ENCODE measurements around the gene IFI27L1. TPM values are rescaled to one million over a fixed set of nuclear protein-coding genes. Genes with fewer than 3 reads are reported as not detected.
A peak's percentile ranks its signal among the peaks of the same experiment; 100 is the strongest.

IFI27L1 gene
- total RNA-seq, 3 donors from 2014 or later, result 6.6 to 14.5 (median 10.6) TPM

- H3K36me3 ChIP-seq, result peaks cover 12% of the 10 kb centered on the region
- TF ChIP-seq, protein P1, sequence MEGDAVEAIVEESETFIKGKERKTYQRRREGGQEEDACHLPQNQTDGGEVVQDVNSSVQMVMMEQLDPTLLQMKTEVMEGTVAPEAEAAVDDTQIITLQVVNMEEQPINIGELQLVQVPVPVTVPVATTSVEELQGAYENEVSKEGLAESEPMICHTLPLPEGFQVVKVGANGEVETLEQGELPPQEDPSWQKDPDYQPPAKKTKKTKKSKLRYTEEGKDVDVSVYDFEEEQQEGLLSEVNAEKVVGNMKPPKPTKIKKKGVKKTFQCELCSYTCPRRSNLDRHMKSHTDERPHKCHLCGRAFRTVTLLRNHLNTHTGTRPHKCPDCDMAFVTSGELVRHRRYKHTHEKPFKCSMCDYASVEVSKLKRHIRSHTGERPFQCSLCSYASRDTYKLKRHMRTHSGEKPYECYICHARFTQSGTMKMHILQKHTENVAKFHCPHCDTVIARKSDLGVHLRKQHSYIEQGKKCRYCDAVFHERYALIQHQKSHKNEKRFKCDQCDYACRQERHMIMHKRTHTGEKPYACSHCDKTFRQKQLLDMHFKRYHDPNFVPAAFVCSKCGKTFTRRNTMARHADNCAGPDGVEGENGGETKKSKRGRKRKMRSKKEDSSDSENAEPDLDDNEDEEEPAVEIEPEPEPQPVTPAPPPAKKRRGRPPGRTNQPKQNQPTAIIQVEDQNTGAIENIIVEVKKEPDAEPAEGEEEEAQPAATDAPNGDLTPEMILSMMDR (IDR thresholded peaks at IDR 0.05), result no peak
- TF ChIP-seq POLR2A (IDR thresholded peaks at IDR 0.05) (no peak), POLR2AphosphoS5 (IDR thresholded peaks at IDR 0.05) (no peak)
- no peaks in the 10 kb centered on the region for H3K27me3 ChIP-seq
- intact Hi-C loops (cut with DNase I; ENCODE audit: low total_unique reads), result no loop called here
- H3K27ac ChIP-seq, result no peak overlapping the region
- no peaks in the 10 kb centered on the region for H3K4me1 ChIP-seq
- no peaks in the 10 kb centered on the region for H3K9me3 ChIP-seq
- H3K4me3 ChIP-seq, result no peak overlapping the region
- DNase-seq (ENCODE audit: low spot score in 2 of 2), result peak in 1 of 2 donors; percentile 14
Observed at GRCh38 chr14:94052199-94052598, 28.9 kb upstream of the IFI27L1 start.

DNA sequence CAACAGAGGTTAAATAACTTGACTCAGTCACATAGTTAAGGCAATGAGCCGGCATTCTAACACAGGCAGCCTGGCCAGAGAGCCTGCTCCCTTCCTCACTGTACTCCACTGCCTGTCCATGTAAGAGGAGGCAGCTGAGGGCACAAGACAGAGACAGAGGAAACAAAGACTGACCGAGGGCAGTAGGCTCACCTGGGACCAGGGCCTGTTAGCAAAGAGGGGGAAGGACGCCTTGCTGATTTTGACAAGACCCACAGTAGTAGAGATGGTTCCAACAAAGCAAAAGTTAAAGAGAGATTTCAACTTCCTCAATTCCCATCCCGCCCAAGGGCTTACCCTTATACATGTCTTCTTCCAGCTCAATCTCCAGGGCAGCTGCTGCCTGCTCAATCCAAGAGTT is 28.4 kb upstream of the IFI27L1 start:
- no peak for TF ChIP-seq POLR2A (IDR thresholded peaks at IDR 0.05)
- TF ChIP-seq POLR2AphosphoS5 (IDR thresholded peaks at IDR 0.05), result no peak
- TF ChIP-seq, protein P1 (IDR thresholded peaks at IDR 0.05), result no peak
- peak in 1 of 2 donors; percentile 14 for DNase-seq (ENCODE audit: low spot score in 2 of 2)
- Histone ChIP-seq H3K9me3 (no peaks in the 10 kb centered on the region), H3K4me3 (no peak overlapping the region), H3K27me3 (no peaks in the 10 kb centered on the region), H3K27ac (no peak overlapping the region), H3K36me3 (peaks cover 8% of the 10 kb centered on the region), H3K4me1 (no peaks in the 10 kb centered on the region)
- intact Hi-C loops (cut with DNase I; ENCODE audit: low total_unique reads), result no loop called here

DNA sequence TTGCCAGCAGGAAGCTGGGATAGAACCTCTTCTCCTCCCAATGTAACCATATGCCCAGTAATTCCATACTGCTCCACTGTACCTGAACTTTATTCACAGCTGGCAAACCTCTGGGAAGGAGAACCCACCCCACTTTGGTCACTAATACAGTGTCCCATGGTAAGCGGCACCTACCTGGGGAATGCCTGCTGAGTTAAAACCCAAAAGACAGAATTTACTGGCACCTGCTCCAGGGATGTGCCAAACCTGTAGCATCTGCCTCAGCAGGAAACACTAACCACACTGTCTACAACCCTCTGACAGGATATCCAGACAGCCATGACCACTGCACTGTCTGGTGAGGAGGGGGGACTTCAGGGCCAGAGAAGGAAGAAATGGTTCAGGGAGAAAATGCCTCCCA is 26.7 kb upstream of the IFI27L1 start:
- TF ChIP-seq, protein P1 (IDR thresholded peaks at IDR 0.05), result no peak
- TF ChIP-seq POLR2AphosphoS5 (IDR thresholded peaks at IDR 0.05), result no peak
- TF ChIP-seq POLR2A (IDR thresholded peaks at IDR 0.05), result no peak
- H3K27me3 ChIP-seq, result no peaks in the 10 kb centered on the region
- DNase-seq (ENCODE audit: low spot score in 2 of 2), result no peak
- intact Hi-C loops (cut with DNase I; ENCODE audit: low total_unique reads), result no loop called here
- no peaks in the 10 kb centered on the region for H3K4me1 ChIP-seq
- H3K27ac ChIP-seq, result no peak overlapping the region
- H3K4me3 ChIP-seq, result no peak overlapping the region
- H3K36me3 ChIP-seq, result peaks cover 4% of the 10 kb centered on the region
- H3K9me3 ChIP-seq, result no peaks in the 10 kb centered on the region

GRCh38 chr14:94054936-94055335 is 26.2 kb upstream of the IFI27L1 start:
- H3K4me1 ChIP-seq, result no peaks in the 10 kb centered on the region
- H3K9me3 ChIP-seq, result no peaks in the 10 kb centered on the region
- no peak for DNase-seq (ENCODE audit: low spot score in 2 of 2)
- no peak overlapping the region for H3K4me3 ChIP-seq
- no peaks in the 10 kb centered on the region for H3K27me3 ChIP-seq
- H3K27ac ChIP-seq, result no peak overlapping the region
- TF ChIP-seq, protein P1 (IDR thresholded peaks at IDR 0.05), result no peak
- TF ChIP-seq POLR2AphosphoS5 (IDR thresholded peaks at IDR 0.05) (no peak), POLR2A (IDR thresholded peaks at IDR 0.05) (no peak)
- intact Hi-C loops (cut with DNase I; ENCODE audit: low total_unique reads), result loop anchor here (5.0 kb wide), 1 partner anchor 527 kb away; the partner anchor contains the start of gene SERPINA5
- peaks cover 4% of the 10 kb centered on the region for H3K36me3 ChIP-seq

DNA sequence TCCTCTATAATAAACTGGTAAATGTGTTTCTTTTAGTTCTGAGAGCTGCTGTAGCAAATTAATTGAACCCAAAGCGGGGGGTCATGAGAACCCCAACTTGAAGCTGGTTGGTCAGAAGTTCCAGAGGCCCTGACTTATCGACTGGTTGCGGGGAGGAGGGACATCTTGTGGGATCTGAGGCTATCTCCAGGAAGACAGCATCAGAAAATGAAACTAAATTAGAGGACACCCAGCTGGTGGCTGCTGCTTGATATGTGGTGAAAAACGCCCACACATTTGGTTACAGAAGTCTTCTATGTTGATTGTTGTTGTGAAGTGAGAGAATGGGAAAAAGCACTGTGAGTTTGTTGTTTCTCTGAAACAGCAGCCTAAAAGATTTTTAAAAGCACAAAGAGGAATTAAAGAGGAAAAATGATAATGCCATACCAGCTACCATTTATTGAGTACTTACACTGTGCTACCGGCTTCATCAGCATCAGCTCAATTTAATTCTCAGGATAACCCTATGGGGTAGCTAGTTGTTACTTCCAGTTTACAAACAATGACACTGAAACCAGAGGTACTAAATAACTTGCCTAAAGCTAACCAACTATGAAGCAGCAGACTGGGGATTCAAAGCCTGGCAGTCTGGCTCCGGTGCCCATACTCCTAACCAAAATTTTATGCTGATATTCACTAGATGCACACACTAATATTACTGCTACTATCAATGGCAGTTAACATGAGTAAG is 24.4 kb upstream of the IFI27L1 start:
- no peak for DNase-seq (ENCODE audit: low spot score in 2 of 2)
- no peak overlapping the region for H3K4me3 ChIP-seq
- H3K27ac ChIP-seq, result no peak overlapping the region
- TF ChIP-seq, protein P1 (IDR thresholded peaks at IDR 0.05), result no peak
- TF ChIP-seq POLR2A (IDR thresholded peaks at IDR 0.05) (no peak), POLR2AphosphoS5 (IDR thresholded peaks at IDR 0.05) (no peak)
- no peaks in the 10 kb centered on the region for H3K9me3 ChIP-seq
- no peaks in the 10 kb centered on the region for H3K27me3 ChIP-seq
- peaks cover 8% of the 10 kb centered on the region for H3K36me3 ChIP-seq
- intact Hi-C loops (cut with DNase I; ENCODE audit: low total_unique reads), result loop anchor here (5.0 kb wide), 1 partner anchor 526 kb away; the partner anchor contains the start of gene SERPINA5
- no peaks in the 10 kb centered on the region for H3K4me1 ChIP-seq

All from breast epithelium (tissue), 4 donors.